Suprapubic skin (tissue), 4 donors: ENCODE results near the gene SETD2. TPM values are rescaled to one million over a fixed set of nuclear protein-coding genes. Genes with fewer than 3 reads are reported as not detected.
A peak's percentile ranks its signal among the peaks of the same experiment; 100 is the strongest.

Experiments used
- DNase-seq, 2 donors: peaks; one replicate each; pipeline ENCODE4 v3.0.0-alpha.2; 2019; ENCODE audit warnings: low spot score in 2 of 2
- H3K27ac ChIP-seq: fragments of 200-600 bp; sonication (generic); one replicate; pipeline ENCODE4 v1.5.1; 2019
- H3K27me3 ChIP-seq: fragments of 200-600 bp; sonication (generic); one replicate; pipeline ENCODE4 v1.5.1; 2019
- H3K36me3 ChIP-seq: fragments of 200-600 bp; sonication (generic); one replicate; pipeline ENCODE4 v1.5.1; 2019
- H3K4me1 ChIP-seq: fragments of 200-600 bp; sonication (generic); one replicate; pipeline ENCODE4 v1.5.1; 2019
- H3K4me3 ChIP-seq: fragments of 200-600 bp; sonication (generic); one replicate; pipeline ENCODE4 v1.5.1; 2019; ENCODE audit warnings: mild to moderate bottlenecking
- H3K9me3 ChIP-seq: fragments of 200-600 bp; sonication (generic); one replicate; pipeline ENCODE4 v1.5.1; 2019
- CTCF ChIP-seq, 2 donors: fragments of 200-600 bp in 1 of 2; fragments of 450-650 bp in 1 of 2; sonication (generic) in 1 of 2; IDR thresholded peaks; one replicate each; pipeline ENCODE4 v1.5.1; 2016 to 2019; ENCODE audit warnings: antibody characterized with exemption in 2 of 2, mild to moderate bottlenecking in 1 of 2, moderate library complexity in 1 of 2
- EP300 ChIP-seq: sonication (generic); formaldehyde crosslinking; IDR thresholded peaks from one replicate; pipeline ENCODE4 v1.6.1; 2017; ENCODE audit warnings: antibody characterized with exemption
- POLR2A ChIP-seq, 2 donors: fragments of 450-650 bp; IDR thresholded peaks; one replicate each; pipeline ENCODE4 v1.6.1; 2017; ENCODE audit warnings: antibody characterized with exemption in 2 of 2, mild to moderate bottlenecking in 2 of 2, moderate library complexity in 2 of 2
- POLR2AphosphoS5 ChIP-seq, 3 donors: sonication (generic); formaldehyde crosslinking; IDR thresholded peaks; one replicate each; pipeline ENCODE4 v1.6.1; 2017; ENCODE audit warnings: antibody characterized with exemption in 3 of 3
- WGBS: methylation state at CpG from one replicate; pipeline ENCODE4 v1.1.5; 2018; 5-methylcytosine and 5-hydroxymethylcytosine counted together
- total RNA-seq, 4 donors: library from RNA; depleted of rRNA; stranded (reverse); fragments of >200 nt; gene quantifications; one replicate each; pipeline ENCODE4 v1.1.0, GENCODE V29; 2016

SETD2 gene
- total RNA-seq, 4 donors from 2014 or later = 41.4 to 78.6 (median 53.4) TPM

GRCh38 chr3:46974421-46975171, 189.3 kb downstream of the SETD2 start:
- no peak for TF ChIP-seq EP300
- TF ChIP-seq POLR2A (IDR thresholded peaks at IDR 0.05) = no peak
- no peak for TF ChIP-seq POLR2AphosphoS5 (IDR thresholded peaks at IDR 0.05)
- TF ChIP-seq CTCF (IDR thresholded peaks at IDR 0.05) = no peak
- Histone ChIP-seq H3K36me3 (peaks cover 6% of the 10 kb centered on the region), H3K4me1 (peaks cover 72% of the 10 kb centered on the region), H3K27me3 (no peaks in the 10 kb centered on the region), H3K4me3 (peak overlapping the region; percentile 7), H3K27ac (no peak overlapping the region), H3K9me3 (no peaks in the 10 kb centered on the region)
- 79% methylated on average over 9 of the region's 9 CpGs for WGBS
- peak in 1 of 2 donors; percentile 46 for DNase-seq

- no peaks in the 10 kb centered on the region for H3K27me3 ChIP-seq
- H3K27ac ChIP-seq = no peak overlapping the region
- no peak overlapping the region for H3K4me3 ChIP-seq
- peaks cover 73% of the 10 kb centered on the region for H3K4me1 ChIP-seq
- H3K9me3 ChIP-seq = no peaks in the 10 kb centered on the region
- TF ChIP-seq EP300 (no peak), CTCF (IDR thresholded peaks at IDR 0.05) (no peak), POLR2AphosphoS5 (IDR thresholded peaks at IDR 0.05) (no peak), POLR2A (IDR thresholded peaks at IDR 0.05) (no peak)
- DNase-seq = no peak
- 77% methylated on average over 2 of the region's 2 CpGs for WGBS
- peaks cover 6% of the 10 kb centered on the region for H3K36me3 ChIP-seq
Measured at GRCh38 chr3:46972396-46972795, 191.5 kb downstream of the SETD2 start.

- TF ChIP-seq CTCF (IDR thresholded peaks at IDR 0.05) (no peak), POLR2AphosphoS5 (IDR thresholded peaks at IDR 0.05) (no peak), EP300 (no peak), POLR2A (IDR thresholded peaks at IDR 0.05) (no peak)
- no peak overlapping the region for H3K27ac ChIP-seq
Measured at GRCh38 chr3:46971742-46972141, 192.2 kb downstream of the SETD2 start.

GRCh38 chr3:46971151-46971550, 192.8 kb downstream of the SETD2 start:
- no peak overlapping the region for H3K4me3 ChIP-seq
- H3K9me3 ChIP-seq = no peaks in the 10 kb centered on the region
- 56% methylated on average over 6 of the region's 6 CpGs for WGBS
- H3K27me3 ChIP-seq = no peaks in the 10 kb centered on the region
- TF ChIP-seq POLR2AphosphoS5 (IDR thresholded peaks at IDR 0.05) (no peak), EP300 (no peak), POLR2A (IDR thresholded peaks at IDR 0.05) (no peak), CTCF (IDR thresholded peaks at IDR 0.05) (no peak)
- H3K4me1 ChIP-seq = peaks cover 78% of the 10 kb centered on the region
- no peak for DNase-seq
- H3K27ac ChIP-seq = no peak overlapping the region
- peaks cover 6% of the 10 kb centered on the region for H3K36me3 ChIP-seq

More at GRCh38 chr3:46971742-46972141, 192.2 kb downstream of the SETD2 start:
- WGBS = 83% methylated on average over 1 of the region's 1 CpG
- H3K36me3 ChIP-seq = peaks cover 6% of the 10 kb centered on the region
- no peak for DNase-seq
- peaks cover 73% of the 10 kb centered on the region for H3K4me1 ChIP-seq
- no peaks in the 10 kb centered on the region for H3K9me3 ChIP-seq
- H3K4me3 ChIP-seq = no peak overlapping the region
- no peaks in the 10 kb centered on the region for H3K27me3 ChIP-seq

- Histone ChIP-seq H3K27me3 (no peaks in the 10 kb centered on the region), H3K4me3 (no peak overlapping the region), H3K27ac (no peak overlapping the region), H3K4me1 (peaks cover 76% of the 10 kb centered on the region), H3K9me3 (no peaks in the 10 kb centered on the region), H3K36me3 (peaks cover 6% of the 10 kb centered on the region)
- DNase-seq = peak in 1 of 2 donors; percentile 44
- TF ChIP-seq POLR2A (IDR thresholded peaks at IDR 0.05) = no peak
- TF ChIP-seq CTCF (IDR thresholded peaks at IDR 0.05) = no peak
- no peak for TF ChIP-seq POLR2AphosphoS5 (IDR thresholded peaks at IDR 0.05)
- TF ChIP-seq EP300 = no peak
- WGBS = 71% methylated on average over 2 of the region's 3 CpGs
Measured at GRCh38 chr3:46970391-46971091, 193.4 kb downstream of the SETD2 start.
